Tibial nerve (tissue), 4 donors: ENCODE data around the gene RFX4.

Source experiments
- EP300 ChIP-seq, 2 donors: sonication (generic); formaldehyde crosslinking; IDR thresholded peaks; one replicate each; pipeline ENCODE4 v1.6.1; 2017; ENCODE audit warnings: antibody characterized with exemption in 2 of 2, mild to moderate bottlenecking in 1 of 2
- POLR2A ChIP-seq, 2 donors: fragments of 450-650 bp; IDR thresholded peaks; one replicate each; pipeline ENCODE4 v1.6.1; 2017; ENCODE audit warnings: antibody characterized with exemption in 2 of 2, mild to moderate bottlenecking in 2 of 2, moderate library complexity in 2 of 2
- TF ChIP-seq, protein P1 (sequence below), 5 experiments: fragments of 200-600 bp in 3 of 5; fragments of 450-650 bp in 2 of 5; sonication (generic) in 3 of 5; IDR thresholded peaks; one replicate each; pipeline ENCODE4 v1.5.1; 2016 to 2019; ENCODE audit warnings: antibody characterized with exemption in 5 of 5, mild to moderate bottlenecking in 3 of 5, moderate library complexity in 2 of 5

DNA sequence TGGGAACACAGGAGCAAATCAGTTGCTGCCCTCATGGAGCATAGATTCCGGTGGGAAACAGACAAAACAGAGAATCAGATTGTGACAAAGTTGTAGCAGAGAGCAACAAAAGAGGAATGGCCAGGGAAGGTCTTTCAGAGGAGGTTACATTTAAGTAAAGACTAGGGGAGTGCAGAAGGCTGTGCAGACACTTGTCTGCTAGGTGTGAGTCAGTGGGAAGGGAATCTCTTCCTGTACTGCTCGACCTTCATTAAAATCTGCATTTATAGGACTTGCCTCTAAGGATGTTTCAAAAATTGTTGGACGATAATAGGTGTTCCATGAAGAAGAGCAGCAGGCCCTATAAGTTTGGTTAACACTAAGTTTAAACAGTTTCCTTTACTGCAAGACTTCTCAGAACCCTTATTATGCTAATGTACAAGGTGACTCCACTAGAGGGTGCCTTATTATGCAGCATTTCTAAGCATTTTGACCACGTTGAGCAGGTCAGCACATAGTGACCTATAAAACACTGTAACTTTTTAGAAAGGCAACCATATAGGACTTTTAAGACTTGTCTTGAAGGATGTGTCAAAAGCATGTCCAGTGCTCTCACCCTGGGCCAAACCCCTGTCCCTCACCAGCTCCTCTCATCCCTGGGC, 99.9 kb downstream of the RFX4 start:
- TF ChIP-seq, protein P1, sequence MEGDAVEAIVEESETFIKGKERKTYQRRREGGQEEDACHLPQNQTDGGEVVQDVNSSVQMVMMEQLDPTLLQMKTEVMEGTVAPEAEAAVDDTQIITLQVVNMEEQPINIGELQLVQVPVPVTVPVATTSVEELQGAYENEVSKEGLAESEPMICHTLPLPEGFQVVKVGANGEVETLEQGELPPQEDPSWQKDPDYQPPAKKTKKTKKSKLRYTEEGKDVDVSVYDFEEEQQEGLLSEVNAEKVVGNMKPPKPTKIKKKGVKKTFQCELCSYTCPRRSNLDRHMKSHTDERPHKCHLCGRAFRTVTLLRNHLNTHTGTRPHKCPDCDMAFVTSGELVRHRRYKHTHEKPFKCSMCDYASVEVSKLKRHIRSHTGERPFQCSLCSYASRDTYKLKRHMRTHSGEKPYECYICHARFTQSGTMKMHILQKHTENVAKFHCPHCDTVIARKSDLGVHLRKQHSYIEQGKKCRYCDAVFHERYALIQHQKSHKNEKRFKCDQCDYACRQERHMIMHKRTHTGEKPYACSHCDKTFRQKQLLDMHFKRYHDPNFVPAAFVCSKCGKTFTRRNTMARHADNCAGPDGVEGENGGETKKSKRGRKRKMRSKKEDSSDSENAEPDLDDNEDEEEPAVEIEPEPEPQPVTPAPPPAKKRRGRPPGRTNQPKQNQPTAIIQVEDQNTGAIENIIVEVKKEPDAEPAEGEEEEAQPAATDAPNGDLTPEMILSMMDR (IDR thresholded peaks at IDR 0.05), result peak in 1 of 5 experiments; percentile 19
- TF ChIP-seq POLR2A (IDR thresholded peaks at IDR 0.05) (no peak), EP300 (IDR thresholded peaks at IDR 0.05) (no peak)
